ENCODE measurements around the gene ZFPL1. TPM values are rescaled to one million over a fixed set of nuclear protein-coding genes. Genes with fewer than 3 reads are reported as not detected.

Gene ZFPL1
- total and polyA plus RNA-seq, 9 of the 15 experiments (the other 6 are each of a cell fraction or from before 2014, with no cell fraction given), result 3.7 to 37.5 (median 22.7) TPM

GRCh38 chr11:65134952-65135632, 51.1 kb downstream of the ZFPL1 start (continued):
- TF ChIP-seq UBTF (IDR thresholded peaks at IDR 0.05; ENCODE audit: borderline replicate concordance in 1 of 2, low read depth in 2 of 2, low read length in 2 of 2) (no peak), TBP (optimal IDR thresholded peaks at IDR 0.05; ENCODE audit: low read depth, low read length) (no peak), XRCC3 (IDR thresholded peaks at IDR 0.05) (no peak), TEAD4 (IDR thresholded peaks at IDR 0.05; ENCODE audit: low read length) (no peak; the same call in 1 of the 2 replicates), TEAD4 (CRISPR knock-in tag; IDR thresholded peaks at IDR 0.05; ENCODE audit: borderline replicate concordance) (no peak), CREB5 (CRISPR knock-in tag; IDR thresholded peaks at IDR 0.05) (no peak), FOXM1 (IDR thresholded peaks at IDR 0.05; ENCODE audit: low read depth) (peak; percentile 83; the same call in 1 of the 2 replicates), FOXM1 (CRISPR knock-in tag; IDR thresholded peaks at IDR 0.05; ENCODE audit: low read depth) (no peak), XRCC4 (IDR thresholded peaks at IDR 0.05; ENCODE audit: extremely low read depth, insufficient read depth, insufficient read length) (no peak), MLLT1 (IDR thresholded peaks at IDR 0.05) (no peak), ZBTB40 (IDR thresholded peaks at IDR 0.05) (no peak; the same call in 1 of the 2 replicates), ZBTB40 (CRISPR knock-in tag; IDR thresholded peaks at IDR 0.05) (no peak), SMC3 (conservative IDR thresholded peaks at IDR 0.05; ENCODE audit: insufficient read depth, low read depth, low read length) (0 out of 2 replicates have a peak, but pooled peaks have one; percentile 1)

Data from K562 (cell line).